ENCODE data around the gene MRPL23.
"Not testable (repeated sequence)": the region's sequence is repeated elsewhere in the genome, so short reads cannot be mapped to it uniquely, and the experiment has no call there.

The MRPL23 gene

GRCh38 chr11:1934335-1935155 lies 12.6 kb upstream of the MRPL23 start:
- DNase-seq, result no peak

GRCh38 chr11:1935156-1936071 lies 11.7 kb upstream of the MRPL23 start:
- DNase-seq, result no peak

- no peak for DNase-seq
Observed at GRCh38 chr11:1936072-1936780, 10.9 kb upstream of the MRPL23 start.

GRCh38 chr11:1936781-1937615 lies 10.1 kb upstream of the MRPL23 start:
- DNase-seq, result no peak

- DNase-seq, result no peak
Observed at GRCh38 chr11:1937616-1938342, 9.4 kb upstream of the MRPL23 start.

- DNase-seq, result no peak
Observed at GRCh38 chr11:1938343-1939005, 8.7 kb upstream of the MRPL23 start.

- DNase-seq, result no peak
Observed at GRCh38 chr11:1939006-1939625, 8.0 kb upstream of the MRPL23 start.

- DNase-seq, result not testable (repeated sequence)
Observed at GRCh38 chr11:1939788-1940187, 7.3 kb upstream of the MRPL23 start.

GRCh38 chr11:1942558-1943260 lies 4.4 kb upstream of the MRPL23 start:
- DNase-seq, result no peak

GRCh38 chr11:1943576-1943975 lies 3.6 kb upstream of the MRPL23 start:
- no peak for DNase-seq

GRCh38 chr11:1943977-1944376 lies 3.2 kb upstream of the MRPL23 start:
- DNase-seq, result no peak

- DNase-seq, result no peak
Observed at GRCh38 chr11:1947592-1948237, 583 bp downstream of the MRPL23 start.

GRCh38 chr11:1948389-1948788 lies 1.3 kb downstream of the MRPL23 start:
- DNase-seq, result no peak

- DNase-seq, result no peak
Observed at GRCh38 chr11:1949302-1949701, 2.2 kb downstream of the MRPL23 start.

- DNase-seq, result no peak
Observed at GRCh38 chr11:1949922-1950321, 2.8 kb downstream of the MRPL23 start.

- no peak for DNase-seq
Observed at GRCh38 chr11:1952806-1953482, 5.8 kb downstream of the MRPL23 start.

GRCh38 chr11:1953489-1954266 lies 6.5 kb downstream of the MRPL23 start:
- DNase-seq, result no peak

- DNase-seq, result no peak
Observed at GRCh38 chr11:1958367-1958766, 11.2 kb downstream of the MRPL23 start.
